Measurements from ENCODE around the gene MZT2B. TPM values are rescaled to one million over a fixed set of nuclear protein-coding genes. Genes with fewer than 3 reads are reported as not detected.
"Not testable (repeated sequence)": the region's sequence is repeated elsewhere in the genome, so short reads cannot be mapped to it uniquely, and the experiment has no call there.

The MZT2B gene
- total RNA-seq, 1 experiment from 2014 or later = 408 TPM

DNA sequence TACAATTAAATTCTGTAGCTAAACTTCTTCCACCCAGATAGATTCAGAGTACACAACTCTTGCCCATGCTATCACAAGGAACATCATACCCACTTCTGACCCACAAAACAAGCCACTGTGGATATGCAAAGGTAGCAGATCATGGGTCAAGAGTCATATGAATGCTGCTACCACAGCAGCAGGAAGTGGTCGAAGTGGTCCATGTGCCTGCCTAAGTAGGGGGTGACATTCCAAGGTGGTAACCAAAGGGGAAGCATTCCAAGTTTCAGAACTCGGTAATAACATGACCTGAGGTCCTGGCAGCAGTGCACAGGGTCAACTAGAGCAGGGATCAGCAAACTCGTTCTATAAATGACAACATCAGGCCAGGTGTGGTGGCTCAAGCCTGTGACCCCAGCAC, 10.4 kb downstream of the MZT2B start:
- H3K4me1 Mint-ChIP-seq (ENCODE audit: low read depth, unreplicated experiment); H3K27me3 ChIP-seq (replicated peaks; ENCODE audit: control insufficient read depth, insufficient read depth, low read length); H3K9me3 ChIP-seq; intact Hi-C loops (cut with micrococcal nuclease; ENCODE audit: unreplicated experiment); H3K27me3 Mint-ChIP-seq (ENCODE audit: insufficient read depth, unreplicated experiment); H3K4me3 Mint-ChIP-seq (ENCODE audit: unreplicated experiment); POLR2A ChIA-PET; H3K27ac Mint-ChIP-seq (ENCODE audit: unreplicated experiment); H3K4me1 ChIP-seq; H3K9me3 Mint-ChIP-seq (ENCODE audit: unreplicated experiment); BruUV-seq (replicated peaks); H3K36me3 ChIP-seq (ENCODE audit: control insufficient read depth, insufficient read depth, low read length); DNase-seq; H3K4me3 ChIP-seq (ENCODE audit: low read depth, low read length); CTCF ChIA-PET: not testable (repeated sequence)
- H3K36me3 Mint-ChIP-seq (ENCODE audit: insufficient read depth, unreplicated experiment) = peaks cover 11% of the 10 kb centered on the region

DNA sequence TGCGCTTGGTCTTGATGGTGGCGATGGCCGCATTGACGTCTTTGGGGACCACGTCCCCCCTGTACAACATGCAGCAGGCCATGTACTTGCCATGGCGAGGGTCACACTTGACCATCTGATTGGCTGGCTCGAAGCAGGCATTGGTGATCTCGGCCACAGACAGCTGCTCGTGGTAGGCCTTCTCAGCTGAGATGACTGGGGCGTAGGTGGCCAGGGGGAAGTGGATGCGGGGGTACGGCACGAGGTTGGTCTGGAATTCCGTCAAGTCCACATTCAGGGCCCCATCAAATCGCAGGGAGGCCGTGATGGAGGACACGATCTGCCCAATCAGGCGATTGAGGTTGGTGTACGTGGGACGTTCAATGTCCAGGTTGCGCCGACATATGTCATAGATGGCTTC, 11.8 kb downstream of the MZT2B start:
- H3K4me1 ChIP-seq; H3K9me3 ChIP-seq; H3K27me3 ChIP-seq (replicated peaks; ENCODE audit: control insufficient read depth, insufficient read depth, low read length); H3K9me3 Mint-ChIP-seq (ENCODE audit: unreplicated experiment); H3K36me3 Mint-ChIP-seq (ENCODE audit: insufficient read depth, unreplicated experiment); H3K27ac Mint-ChIP-seq (ENCODE audit: unreplicated experiment); DNase-seq; H3K4me3 Mint-ChIP-seq (ENCODE audit: unreplicated experiment); H3K4me3 ChIP-seq (ENCODE audit: low read depth, low read length); intact Hi-C loops (cut with micrococcal nuclease; ENCODE audit: unreplicated experiment); H3K27me3 Mint-ChIP-seq (ENCODE audit: insufficient read depth, unreplicated experiment); CTCF ChIA-PET; H3K36me3 ChIP-seq (ENCODE audit: control insufficient read depth, insufficient read depth, low read length); BruUV-seq (replicated peaks); POLR2A ChIA-PET; H3K4me1 Mint-ChIP-seq (ENCODE audit: low read depth, unreplicated experiment): not testable (repeated sequence)

GRCh38 chr2:130195089-130195635, 13.1 kb downstream of the MZT2B start:
- intact Hi-C loops (cut with micrococcal nuclease; ENCODE audit: unreplicated experiment); H3K4me1 Mint-ChIP-seq (ENCODE audit: low read depth, unreplicated experiment); H3K36me3 Mint-ChIP-seq (ENCODE audit: insufficient read depth, unreplicated experiment): not testable (repeated sequence)

GRCh38 chr2:130196052-130196451, 14.0 kb downstream of the MZT2B start:
- H3K4me3 ChIP-seq (ENCODE audit: low read depth, low read length); BruUV-seq (replicated peaks); H3K36me3 ChIP-seq (ENCODE audit: control insufficient read depth, insufficient read depth, low read length); H3K9me3 Mint-ChIP-seq (ENCODE audit: unreplicated experiment); H3K4me1 ChIP-seq; H3K36me3 Mint-ChIP-seq (ENCODE audit: insufficient read depth, unreplicated experiment); H3K27me3 Mint-ChIP-seq (ENCODE audit: insufficient read depth, unreplicated experiment); H3K9me3 ChIP-seq; DNase-seq; POLR2A ChIA-PET; H3K27ac Mint-ChIP-seq (ENCODE audit: unreplicated experiment); intact Hi-C loops (cut with micrococcal nuclease; ENCODE audit: unreplicated experiment); H3K27me3 ChIP-seq (replicated peaks; ENCODE audit: control insufficient read depth, insufficient read depth, low read length); CTCF ChIA-PET; H3K4me3 Mint-ChIP-seq (ENCODE audit: unreplicated experiment); H3K4me1 Mint-ChIP-seq (ENCODE audit: low read depth, unreplicated experiment): not testable (repeated sequence)

More at GRCh38 chr2:130195089-130195635, 13.1 kb downstream of the MZT2B start:
- H3K36me3 ChIP-seq (ENCODE audit: control insufficient read depth, insufficient read depth, low read length); BruUV-seq (replicated peaks); H3K27me3 Mint-ChIP-seq (ENCODE audit: insufficient read depth, unreplicated experiment); H3K9me3 Mint-ChIP-seq (ENCODE audit: unreplicated experiment); H3K4me1 ChIP-seq; H3K27ac Mint-ChIP-seq (ENCODE audit: unreplicated experiment); CTCF ChIA-PET; H3K4me3 ChIP-seq (ENCODE audit: low read depth, low read length); H3K27me3 ChIP-seq (replicated peaks; ENCODE audit: control insufficient read depth, insufficient read depth, low read length); H3K4me3 Mint-ChIP-seq (ENCODE audit: unreplicated experiment); H3K9me3 ChIP-seq; DNase-seq; POLR2A ChIA-PET: not testable (repeated sequence)

- TF ChIP-seq, protein P1, sequence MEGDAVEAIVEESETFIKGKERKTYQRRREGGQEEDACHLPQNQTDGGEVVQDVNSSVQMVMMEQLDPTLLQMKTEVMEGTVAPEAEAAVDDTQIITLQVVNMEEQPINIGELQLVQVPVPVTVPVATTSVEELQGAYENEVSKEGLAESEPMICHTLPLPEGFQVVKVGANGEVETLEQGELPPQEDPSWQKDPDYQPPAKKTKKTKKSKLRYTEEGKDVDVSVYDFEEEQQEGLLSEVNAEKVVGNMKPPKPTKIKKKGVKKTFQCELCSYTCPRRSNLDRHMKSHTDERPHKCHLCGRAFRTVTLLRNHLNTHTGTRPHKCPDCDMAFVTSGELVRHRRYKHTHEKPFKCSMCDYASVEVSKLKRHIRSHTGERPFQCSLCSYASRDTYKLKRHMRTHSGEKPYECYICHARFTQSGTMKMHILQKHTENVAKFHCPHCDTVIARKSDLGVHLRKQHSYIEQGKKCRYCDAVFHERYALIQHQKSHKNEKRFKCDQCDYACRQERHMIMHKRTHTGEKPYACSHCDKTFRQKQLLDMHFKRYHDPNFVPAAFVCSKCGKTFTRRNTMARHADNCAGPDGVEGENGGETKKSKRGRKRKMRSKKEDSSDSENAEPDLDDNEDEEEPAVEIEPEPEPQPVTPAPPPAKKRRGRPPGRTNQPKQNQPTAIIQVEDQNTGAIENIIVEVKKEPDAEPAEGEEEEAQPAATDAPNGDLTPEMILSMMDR (IDR thresholded peaks at IDR 0.05; ENCODE audit: insufficient read depth in 1 of 2, low read depth in 1 of 2, low read length in 1 of 2, severe bottlenecking in 1 of 2, unreplicated experiment in 1 of 2) = no peak
- no TSS peak for BruUV-seq (replicated peaks)
- ChIA-PET CTCF (no interaction called here), POLR2A (no interaction called here)
- H3K4me3 Mint-ChIP-seq (ENCODE audit: unreplicated experiment) = no peak within 1 kb of the TSS
- Histone ChIP-seq H3K4me1 (peaks cover 15% of the 10 kb centered on the region), H3K36me3 (ENCODE audit: control insufficient read depth, insufficient read depth, low read length) (no peaks in the 10 kb centered on the region), H3K27me3 (replicated peaks; ENCODE audit: control insufficient read depth, insufficient read depth, low read length) (no peaks in the 10 kb centered on the region), H3K4me3 (ENCODE audit: low read depth, low read length) (no peak within 1 kb of the TSS), H3K9me3 (no peaks in the 10 kb centered on the region)
- no peak within 1 kb of the TSS for H3K27ac Mint-ChIP-seq (ENCODE audit: unreplicated experiment)
- peaks cover 6% of the 10 kb centered on the region for H3K4me1 Mint-ChIP-seq (ENCODE audit: low read depth, unreplicated experiment)
- DNase-seq = no peak
- H3K9me3 Mint-ChIP-seq (ENCODE audit: unreplicated experiment) = no peaks in the 10 kb centered on the region
- intact Hi-C loops (cut with micrococcal nuclease; ENCODE audit: unreplicated experiment) = no loop called here
- no peaks in the 10 kb centered on the region for H3K36me3 Mint-ChIP-seq (ENCODE audit: insufficient read depth, unreplicated experiment)
- H3K27me3 Mint-ChIP-seq (ENCODE audit: insufficient read depth, unreplicated experiment) = no peaks in the 10 kb centered on the region
These were observed 16.3 kb downstream of the MZT2B start, which contains the start of gene TUBA3E for GRCh38 chr2:130198343-130198742. TUBA3E (minus strand) TSS chr2:130198439; CDS start chr2:130198360, 79 bp downstream.

DNA sequence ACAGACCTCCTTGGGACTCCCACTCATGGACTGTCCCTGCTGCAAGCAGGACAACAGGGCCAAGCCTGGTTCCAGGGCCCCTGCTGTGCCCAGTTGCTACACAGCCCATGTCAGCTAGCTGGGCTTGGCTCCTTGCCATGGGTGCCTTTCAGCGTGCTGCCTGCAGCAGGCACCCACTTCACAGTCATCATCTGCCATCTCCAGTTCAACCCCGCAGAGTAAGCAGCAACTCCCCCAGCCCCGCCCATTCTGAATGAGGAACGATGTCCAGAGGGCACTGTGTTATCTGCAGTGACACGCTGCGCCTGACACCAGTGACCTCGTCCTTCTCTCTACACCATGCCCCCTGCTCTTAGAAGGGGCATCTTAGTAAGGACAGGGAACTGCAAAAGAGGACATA, 20.5 kb downstream of the MZT2B start:
- H3K9me3 ChIP-seq; H3K36me3 Mint-ChIP-seq (ENCODE audit: insufficient read depth, unreplicated experiment); H3K27me3 ChIP-seq (replicated peaks; ENCODE audit: control insufficient read depth, insufficient read depth, low read length); H3K4me3 ChIP-seq (ENCODE audit: low read depth, low read length); POLR2A ChIA-PET; H3K9me3 Mint-ChIP-seq (ENCODE audit: unreplicated experiment); H3K4me1 ChIP-seq; intact Hi-C loops (cut with micrococcal nuclease; ENCODE audit: unreplicated experiment); H3K36me3 ChIP-seq (ENCODE audit: control insufficient read depth, insufficient read depth, low read length); CTCF ChIA-PET; H3K4me1 Mint-ChIP-seq (ENCODE audit: low read depth, unreplicated experiment); H3K4me3 Mint-ChIP-seq (ENCODE audit: unreplicated experiment); H3K27ac Mint-ChIP-seq (ENCODE audit: unreplicated experiment); BruUV-seq (replicated peaks); H3K27me3 Mint-ChIP-seq (ENCODE audit: insufficient read depth, unreplicated experiment): not testable (repeated sequence)
- DNase-seq = peak; percentile 45 to 80

All from Caco-2 (cell line).